ENCODE results near the gene PHACTR3.

Gene PHACTR3

GRCh38 chr20:59680852-59681251 lies 76.5 kb downstream of the PHACTR3 start:
- TF ChIP-seq CTCF (IDR thresholded peaks at IDR 0.05; ENCODE audit: extremely low read depth, missing control alignments), result no peak
- DNase-seq (ENCODE audit: low spot score), result no peak

- no peak for TF ChIP-seq CTCF (IDR thresholded peaks at IDR 0.05; ENCODE audit: extremely low read depth, missing control alignments)
- no peak for DNase-seq (ENCODE audit: low spot score)
Observed at GRCh38 chr20:59682603-59683002, 78.3 kb downstream of the PHACTR3 start.

GRCh38 chr20:59683181-59683580 lies 78.8 kb downstream of the PHACTR3 start:
- DNase-seq (ENCODE audit: low spot score), result no peak
- TF ChIP-seq CTCF (IDR thresholded peaks at IDR 0.05; ENCODE audit: extremely low read depth, missing control alignments), result no peak

- no peak for TF ChIP-seq CTCF (IDR thresholded peaks at IDR 0.05; ENCODE audit: extremely low read depth, missing control alignments)
- no peak for DNase-seq (ENCODE audit: low spot score)
Observed at GRCh38 chr20:59684685-59685242, 80.4 kb downstream of the PHACTR3 start.

- no peak for TF ChIP-seq CTCF (IDR thresholded peaks at IDR 0.05; ENCODE audit: extremely low read depth, missing control alignments)
- DNase-seq (ENCODE audit: low spot score), result no peak
Observed at GRCh38 chr20:59686404-59687346, 82.3 kb downstream of the PHACTR3 start.

- DNase-seq (ENCODE audit: low spot score), result no peak
- no peak for TF ChIP-seq CTCF (IDR thresholded peaks at IDR 0.05; ENCODE audit: extremely low read depth, missing control alignments)
Observed at GRCh38 chr20:59688356-59688755, 84.0 kb downstream of the PHACTR3 start.

- no peak for DNase-seq (ENCODE audit: low spot score)
- no peak for TF ChIP-seq CTCF (IDR thresholded peaks at IDR 0.05; ENCODE audit: extremely low read depth, missing control alignments)
Observed at GRCh38 chr20:59688999-59689398, 84.7 kb downstream of the PHACTR3 start.

All from GM20000 (cell line).